Measurements from ENCODE around the gene NSMCE3. TPM values are rescaled to one million over a fixed set of nuclear protein-coding genes. Genes with fewer than 3 reads are reported as not detected.

NSMCE3 gene
- total and polyA plus RNA-seq, 4 donors = 10.0 to 12.0 (median 10.7) TPM

DNA sequence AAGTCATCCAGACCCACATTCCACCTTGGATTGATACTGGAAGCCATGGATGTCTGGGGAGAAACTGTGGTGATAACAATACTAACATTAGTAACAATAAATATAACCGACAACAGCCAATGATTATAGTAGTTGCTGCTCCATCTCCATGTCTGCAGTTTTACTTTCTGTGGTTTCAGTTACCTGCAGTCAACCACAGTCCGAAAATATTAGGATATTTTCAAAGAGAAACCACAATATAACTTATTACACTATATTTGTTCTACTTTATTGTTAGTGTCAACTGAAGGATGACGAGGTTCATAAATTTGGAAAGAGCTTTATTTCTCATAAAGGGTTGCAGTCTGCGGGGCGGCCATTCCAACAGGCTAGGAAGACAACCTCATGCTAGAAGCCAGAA lies 2.6 kb upstream of the NSMCE3 start:
- H3K4me3 ChIP-seq (ENCODE audit: low read depth, low read length) = no peak overlapping the region
- no CpG with 5 or more reads among the region's 5 CpGs for WGBS (ENCODE audit: insufficient coverage)
- H3K36me3 ChIP-seq (ENCODE audit: control insufficient read depth, insufficient read depth, low read length) = no peaks in the 10 kb centered on the region
- no peaks in the 10 kb centered on the region for H3K27me3 ChIP-seq (ENCODE audit: control insufficient read depth, insufficient read depth, low read length)
- H3K27ac ChIP-seq (ENCODE audit: low read depth, low read length) = no peak overlapping the region
- no peaks in the 10 kb centered on the region for H3K9me3 ChIP-seq (ENCODE audit: control insufficient read depth, insufficient read depth, low read length)
- DNase-seq (ENCODE audit: low read depth in 4 of 6, low spot score in 6 of 6) = no peak
- H3K4me1 ChIP-seq (ENCODE audit: control insufficient read depth, insufficient read depth, low read length) = peaks cover 11% of the 10 kb centered on the region

- H3K4me1 ChIP-seq (ENCODE audit: control insufficient read depth, insufficient read depth, low read length) = peaks cover 11% of the 10 kb centered on the region
- no peaks in the 10 kb centered on the region for H3K36me3 ChIP-seq (ENCODE audit: control insufficient read depth, insufficient read depth, low read length)
- no peak overlapping the region for H3K4me3 ChIP-seq (ENCODE audit: low read depth, low read length)
- no peak for DNase-seq (ENCODE audit: low read depth in 4 of 6, low spot score in 6 of 6)
- no peak overlapping the region for H3K27ac ChIP-seq (ENCODE audit: low read depth, low read length)
- no peaks in the 10 kb centered on the region for H3K9me3 ChIP-seq (ENCODE audit: control insufficient read depth, insufficient read depth, low read length)
- H3K27me3 ChIP-seq (ENCODE audit: control insufficient read depth, insufficient read depth, low read length) = no peaks in the 10 kb centered on the region
Observed at GRCh38 chr15:29270976-29271375, 1.4 kb upstream of the NSMCE3 start.

DNA sequence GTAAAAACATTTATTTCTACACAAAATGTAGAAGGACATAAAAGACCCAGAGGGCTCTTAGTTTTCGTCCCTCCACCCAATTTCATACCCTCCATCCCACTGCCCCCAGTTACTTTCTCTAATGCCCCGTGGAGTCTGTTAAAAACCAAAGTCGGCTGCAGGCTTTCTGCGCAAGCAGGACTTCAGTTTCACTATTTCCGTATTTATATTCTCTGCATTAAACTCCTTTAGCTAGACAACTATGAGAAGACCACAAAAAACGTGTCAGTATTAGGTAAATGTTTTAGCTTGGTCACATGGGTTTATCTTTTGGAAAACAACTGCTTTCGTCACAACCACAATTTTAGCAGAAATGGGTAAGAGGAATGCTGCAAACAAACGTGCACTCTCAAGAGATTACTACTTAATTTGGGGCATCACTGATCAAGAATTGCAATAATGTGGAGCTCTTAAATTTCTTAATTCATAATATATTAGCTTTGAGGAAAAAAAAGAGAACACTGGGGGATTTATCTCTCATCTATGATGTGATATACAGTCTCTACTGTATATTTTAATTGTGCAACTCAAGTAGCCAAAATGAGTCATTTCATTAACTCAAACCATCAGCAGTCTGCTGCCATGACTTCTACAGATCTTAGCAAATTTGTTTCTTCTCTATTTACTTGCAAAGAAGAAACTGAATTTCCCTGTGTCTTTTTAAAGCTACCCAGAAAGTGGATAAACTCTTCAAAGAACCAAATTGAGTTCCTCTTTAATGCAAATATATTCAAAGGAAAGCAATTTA lies 740 bp upstream of the NSMCE3 start:
- 0% methylated on average over 2 of the region's 8 CpGs for WGBS (ENCODE audit: insufficient coverage)
- H3K27me3 ChIP-seq (ENCODE audit: control insufficient read depth, insufficient read depth, low read length) = no peaks in the 10 kb centered on the region

GRCh38 chr15:29268706-29269484 lies 727 bp downstream of the NSMCE3 start:
- Histone ChIP-seq H3K4me1 (ENCODE audit: control insufficient read depth, insufficient read depth, low read length) (peaks cover 11% of the 10 kb centered on the region), H3K27me3 (ENCODE audit: control insufficient read depth, insufficient read depth, low read length) (no peaks in the 10 kb centered on the region), H3K36me3 (ENCODE audit: control insufficient read depth, insufficient read depth, low read length) (no peaks in the 10 kb centered on the region), H3K4me3 (ENCODE audit: low read depth, low read length) (peak overlapping the region; percentile 83), H3K27ac (ENCODE audit: low read depth, low read length) (peak overlapping the region; percentile 73), H3K9me3 (ENCODE audit: control insufficient read depth, insufficient read depth, low read length) (no peaks in the 10 kb centered on the region)
- peak in 5 of 6 donors; percentile 4 to 76 (median 49) for DNase-seq (ENCODE audit: low read depth in 4 of 6, low spot score in 6 of 6)
- 2% methylated on average over 31 of the region's 35 CpGs for WGBS (ENCODE audit: insufficient coverage)

More for the DNA sequence above, 740 bp upstream of the NSMCE3 start:
- Histone ChIP-seq H3K27ac (ENCODE audit: low read depth, low read length) (peak overlapping the region; percentile 94), H3K36me3 (ENCODE audit: control insufficient read depth, insufficient read depth, low read length) (no peaks in the 10 kb centered on the region), H3K4me1 (ENCODE audit: control insufficient read depth, insufficient read depth, low read length) (peaks cover 11% of the 10 kb centered on the region), H3K9me3 (ENCODE audit: control insufficient read depth, insufficient read depth, low read length) (no peaks in the 10 kb centered on the region), H3K4me3 (ENCODE audit: low read depth, low read length) (peak overlapping the region; percentile 83)
- DNase-seq (ENCODE audit: low read depth in 4 of 6, low spot score in 6 of 6) = peak in 1 of 6 donors; percentile 55

- H3K9me3 ChIP-seq (ENCODE audit: control insufficient read depth, insufficient read depth, low read length) = no peaks in the 10 kb centered on the region
- peak in 2 of 6 donors; percentile 6 to 22 for DNase-seq (ENCODE audit: low read depth in 4 of 6, low spot score in 6 of 6)
- H3K27ac ChIP-seq (ENCODE audit: low read depth, low read length) = no peak overlapping the region
- H3K4me1 ChIP-seq (ENCODE audit: control insufficient read depth, insufficient read depth, low read length) = peaks cover 8% of the 10 kb centered on the region
- WGBS (ENCODE audit: insufficient coverage) = no CpG with 5 or more reads among the region's 1 CpG
- no peak overlapping the region for H3K4me3 ChIP-seq (ENCODE audit: low read depth, low read length)
- no peaks in the 10 kb centered on the region for H3K36me3 ChIP-seq (ENCODE audit: control insufficient read depth, insufficient read depth, low read length)
- no peaks in the 10 kb centered on the region for H3K27me3 ChIP-seq (ENCODE audit: control insufficient read depth, insufficient read depth, low read length)
Observed at GRCh38 chr15:29266052-29266582, 3.5 kb downstream of the NSMCE3 start.

DNA sequence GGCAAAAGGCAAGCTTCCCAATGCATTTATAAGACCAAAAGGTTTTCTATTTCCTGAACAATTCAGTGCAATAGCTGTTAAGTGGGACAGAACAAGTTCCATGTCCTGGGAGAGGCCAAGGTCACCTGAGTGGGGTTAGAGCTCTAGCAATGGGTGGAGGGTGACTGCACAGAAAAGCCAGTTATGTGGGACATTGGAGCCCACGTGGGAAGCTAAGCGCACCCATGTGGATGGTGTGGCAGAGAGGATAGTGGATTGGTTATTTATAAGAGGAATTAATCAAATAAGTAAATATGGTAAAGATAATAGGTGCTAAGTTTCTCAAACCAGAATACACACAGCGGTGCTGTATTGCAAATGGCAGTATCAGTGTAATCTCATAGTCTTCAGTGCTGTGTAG lies 6.3 kb downstream of the NSMCE3 start:
- Histone ChIP-seq H3K4me3 (ENCODE audit: low read depth, low read length) (no peak overlapping the region), H3K36me3 (ENCODE audit: control insufficient read depth, insufficient read depth, low read length) (no peaks in the 10 kb centered on the region), H3K4me1 (ENCODE audit: control insufficient read depth, insufficient read depth, low read length) (no peaks in the 10 kb centered on the region), H3K9me3 (ENCODE audit: control insufficient read depth, insufficient read depth, low read length) (no peaks in the 10 kb centered on the region), H3K27me3 (ENCODE audit: control insufficient read depth, insufficient read depth, low read length) (no peaks in the 10 kb centered on the region), H3K27ac (ENCODE audit: low read depth, low read length) (no peak overlapping the region)
- no CpG with 5 or more reads among the region's 3 CpGs for WGBS (ENCODE audit: insufficient coverage)
- DNase-seq (ENCODE audit: low read depth in 4 of 6, low spot score in 6 of 6) = no peak

DNA sequence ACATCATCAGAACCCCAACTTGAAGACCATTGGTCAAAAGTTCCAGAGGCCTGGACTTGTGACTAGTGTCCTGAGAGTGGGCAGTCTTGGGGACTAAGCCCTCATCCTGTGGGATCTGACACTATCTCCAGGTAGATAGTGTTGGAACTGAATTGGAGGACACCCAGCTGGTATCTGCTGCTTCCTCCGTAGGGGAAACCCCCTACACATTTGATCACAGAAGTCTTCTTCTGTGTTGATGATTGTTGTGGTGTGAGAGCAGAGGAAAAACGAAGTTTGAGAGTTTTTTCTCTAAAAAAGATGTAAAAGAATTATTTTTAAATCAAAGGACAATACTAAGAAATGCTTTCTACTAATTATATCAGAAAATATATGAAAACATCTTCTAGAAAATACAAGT lies 6.9 kb downstream of the NSMCE3 start:
- H3K27me3 ChIP-seq (ENCODE audit: control insufficient read depth, insufficient read depth, low read length) = no peaks in the 10 kb centered on the region
- no peaks in the 10 kb centered on the region for H3K36me3 ChIP-seq (ENCODE audit: control insufficient read depth, insufficient read depth, low read length)
- no peak overlapping the region for H3K4me3 ChIP-seq (ENCODE audit: low read depth, low read length)
- no peak overlapping the region for H3K27ac ChIP-seq (ENCODE audit: low read depth, low read length)
- DNase-seq (ENCODE audit: low read depth in 4 of 6, low spot score in 6 of 6) = no peak
- no peaks in the 10 kb centered on the region for H3K4me1 ChIP-seq (ENCODE audit: control insufficient read depth, insufficient read depth, low read length)
- no peaks in the 10 kb centered on the region for H3K9me3 ChIP-seq (ENCODE audit: control insufficient read depth, insufficient read depth, low read length)
- no CpG with 5 or more reads among the region's 2 CpGs for WGBS (ENCODE audit: insufficient coverage)

DNA sequence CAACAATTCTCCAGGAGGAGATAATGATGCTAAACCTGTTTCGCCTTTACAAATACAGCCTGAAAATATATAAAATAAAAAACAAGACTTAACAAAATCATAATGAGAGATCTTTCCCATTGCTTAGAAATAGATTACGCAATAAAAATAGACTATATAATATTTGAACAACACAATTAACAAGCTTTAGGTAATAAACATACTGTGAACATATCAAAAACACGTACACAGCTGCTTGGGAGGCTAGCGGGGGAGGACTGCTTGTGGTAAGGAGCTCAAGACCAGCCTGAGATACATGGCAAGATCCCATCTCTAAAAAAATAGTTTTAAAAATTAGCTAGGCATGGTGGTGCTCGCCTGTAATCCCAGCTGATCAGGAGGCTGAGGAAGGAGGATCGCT lies 8.7 kb downstream of the NSMCE3 start:
- Histone ChIP-seq H3K9me3 (ENCODE audit: control insufficient read depth, insufficient read depth, low read length) (no peaks in the 10 kb centered on the region), H3K36me3 (ENCODE audit: control insufficient read depth, insufficient read depth, low read length) (no peaks in the 10 kb centered on the region), H3K4me3 (ENCODE audit: low read depth, low read length) (no peak overlapping the region), H3K4me1 (ENCODE audit: control insufficient read depth, insufficient read depth, low read length) (no peaks in the 10 kb centered on the region), H3K27ac (ENCODE audit: low read depth, low read length) (no peak overlapping the region), H3K27me3 (ENCODE audit: control insufficient read depth, insufficient read depth, low read length) (no peaks in the 10 kb centered on the region)
- WGBS (ENCODE audit: insufficient coverage) = 100% methylated on average over 2 of the region's 6 CpGs
- DNase-seq (ENCODE audit: low read depth in 4 of 6, low spot score in 6 of 6) = no peak

DNA sequence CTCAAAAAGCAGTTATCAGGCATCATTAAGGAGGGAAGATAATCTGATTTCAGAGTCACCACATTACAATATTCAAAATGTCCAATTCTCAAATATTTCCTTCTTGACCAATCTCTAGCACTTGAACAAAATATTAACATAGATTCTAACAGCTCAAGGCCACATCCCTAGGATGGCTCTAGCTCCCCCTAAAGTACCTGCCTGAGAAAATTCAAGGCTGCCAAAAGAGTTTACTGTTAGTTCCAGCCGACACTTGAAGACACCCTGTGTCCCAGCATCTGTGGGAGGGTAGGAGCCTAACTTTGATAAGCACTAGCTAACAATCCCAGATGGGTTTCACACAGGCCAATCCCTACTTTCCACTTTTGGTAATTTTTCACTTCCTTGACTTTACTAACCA lies 10.4 kb downstream of the NSMCE3 start:
- DNase-seq (ENCODE audit: low read depth in 4 of 6, low spot score in 6 of 6) = no peak
- no CpG with 5 or more reads among the region's 1 CpG for WGBS (ENCODE audit: insufficient coverage)
- H3K4me3 ChIP-seq (ENCODE audit: low read depth, low read length) = no peak overlapping the region

More for the DNA sequence above, 10.4 kb downstream of the NSMCE3 start:
- H3K9me3 ChIP-seq (ENCODE audit: control insufficient read depth, insufficient read depth, low read length) = no peaks in the 10 kb centered on the region
- no peak overlapping the region for H3K27ac ChIP-seq (ENCODE audit: low read depth, low read length)
- no peaks in the 10 kb centered on the region for H3K4me1 ChIP-seq (ENCODE audit: control insufficient read depth, insufficient read depth, low read length)
- H3K36me3 ChIP-seq (ENCODE audit: control insufficient read depth, insufficient read depth, low read length) = no peaks in the 10 kb centered on the region
- no peaks in the 10 kb centered on the region for H3K27me3 ChIP-seq (ENCODE audit: control insufficient read depth, insufficient read depth, low read length)
